ENCODE results near the gene DNM3.

DNA sequence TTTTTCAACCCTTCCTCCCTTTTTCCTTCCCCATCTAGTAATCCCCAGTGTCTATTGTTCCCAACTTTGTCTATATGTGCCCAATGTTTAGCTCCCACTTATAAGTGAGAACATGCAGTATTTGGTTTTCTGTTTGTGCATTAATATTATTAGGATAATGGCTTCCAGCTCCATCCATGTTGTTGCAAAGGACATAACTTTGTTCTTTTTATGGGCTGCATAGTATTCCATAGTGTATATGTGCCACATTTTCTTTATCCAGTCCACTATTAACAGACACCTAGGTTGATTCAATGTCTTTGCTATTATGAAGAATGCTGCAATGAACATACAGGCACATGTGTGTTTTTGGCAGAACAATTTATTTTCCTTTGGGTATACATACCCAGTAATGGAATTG lies 458.2 kb downstream of the DNM3 start:
- TF ChIP-seq, protein P1, sequence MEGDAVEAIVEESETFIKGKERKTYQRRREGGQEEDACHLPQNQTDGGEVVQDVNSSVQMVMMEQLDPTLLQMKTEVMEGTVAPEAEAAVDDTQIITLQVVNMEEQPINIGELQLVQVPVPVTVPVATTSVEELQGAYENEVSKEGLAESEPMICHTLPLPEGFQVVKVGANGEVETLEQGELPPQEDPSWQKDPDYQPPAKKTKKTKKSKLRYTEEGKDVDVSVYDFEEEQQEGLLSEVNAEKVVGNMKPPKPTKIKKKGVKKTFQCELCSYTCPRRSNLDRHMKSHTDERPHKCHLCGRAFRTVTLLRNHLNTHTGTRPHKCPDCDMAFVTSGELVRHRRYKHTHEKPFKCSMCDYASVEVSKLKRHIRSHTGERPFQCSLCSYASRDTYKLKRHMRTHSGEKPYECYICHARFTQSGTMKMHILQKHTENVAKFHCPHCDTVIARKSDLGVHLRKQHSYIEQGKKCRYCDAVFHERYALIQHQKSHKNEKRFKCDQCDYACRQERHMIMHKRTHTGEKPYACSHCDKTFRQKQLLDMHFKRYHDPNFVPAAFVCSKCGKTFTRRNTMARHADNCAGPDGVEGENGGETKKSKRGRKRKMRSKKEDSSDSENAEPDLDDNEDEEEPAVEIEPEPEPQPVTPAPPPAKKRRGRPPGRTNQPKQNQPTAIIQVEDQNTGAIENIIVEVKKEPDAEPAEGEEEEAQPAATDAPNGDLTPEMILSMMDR (IDR thresholded peaks at IDR 0.05; ENCODE audit: low read length): no peak
- TF ChIP-seq EZH2 (IDR thresholded peaks at IDR 0.05; ENCODE audit: borderline replicate concordance, low read length): no peak

Measured in OCI-LY1 (cell line).